Psoas muscle (tissue), 8 donors: ENCODE data around the gene MAGI1. TPM values are rescaled to one million over a fixed set of nuclear protein-coding genes. Genes with fewer than 3 reads are reported as not detected.

Experiments used
- ATAC-seq, 4 donors: fragments of 200-7000 bp; cut with Tn5 transposase; one replicate each; pipeline ENCODE4 v1.9.1; 2020; ENCODE audit warnings: moderate library complexity in 3 of 4, mild to moderate bottlenecking in 2 of 4
- DNase-seq, 2 donors: peaks; one replicate each; pipeline ENCODE4 v3.0.0-alpha.2; 2020
- H3K27ac ChIP-seq: fragments of 200-600 bp; one replicate; pipeline ENCODE4 v1.8.0; 2022
- H3K27me3 ChIP-seq, 3 donors: fragments of 200-600 bp in 1 of 3; one replicate each; pipeline versions ENCODE4 v1.6.1 to v1.8.0; 2013 to 2022; ENCODE audit warnings: low read length in 2 of 3, mild to moderate bottlenecking in 2 of 3, moderate library complexity in 1 of 3; ENCODE audit not compliant: insufficient read depth in 3 of 3
- H3K36me3 ChIP-seq, 2 donors: fragments of 200-600 bp in 1 of 2; one replicate each; pipeline versions ENCODE4 v1.6.1 to v1.8.0; 2013 to 2022; ENCODE audit warnings: low read depth in 1 of 2, mild to moderate bottlenecking in 1 of 2, moderate library complexity in 1 of 2; ENCODE audit not compliant: insufficient read depth in 1 of 2
- H3K4me1 ChIP-seq: fragments of 200-600 bp; one replicate; pipeline ENCODE4 v1.8.0; 2022
- H3K4me3 ChIP-seq: fragments of 200-600 bp; one replicate; pipeline ENCODE4 v1.8.0; 2022; ENCODE audit warnings: mild to moderate bottlenecking
- H3K9me3 ChIP-seq: fragments of 200-600 bp; one replicate; pipeline ENCODE4 v1.8.0; 2022
- WGBS, 3 donors: extraction: QIAGEN DNeasy Blood & Tissue Kit; methylation state at CpG; one replicate each; pipeline versions ENCODE4 v1.1.6 to v1.1.7; 2013; 5-methylcytosine and 5-hydroxymethylcytosine counted together
- intact Hi-C, 2 donors: fragments of 100-400 bp; cut with DNase I; formaldehyde crosslinking; loops; one replicate each; pipeline versions ENCODE4 v1.11.0 to v1.14.2; 2022
- polyA plus RNA-seq, 3 donors: library from polyadenylated mRNA; stranded (reverse); fragments of 200-250 nt; gene quantifications; one replicate each; pipeline ENCODE4 v1.2.3, GENCODE V29; 2013
- total RNA-seq, 4 donors: library from RNA; stranded (reverse); fragmentation: NEBNext Ultra II Directional in 2 of 4; extraction: Animal tissue kit (Norgen Biotek cat#: 25700) in 2 of 4; gene quantifications; one replicate each; pipeline versions ENCODE4 v1.2.1 to v1.2.4, GENCODE V29; 2021 to 2023
- TF ChIP-seq, protein P1 (sequence below): fragments of 200-600 bp; IDR thresholded peaks from one replicate; pipeline ENCODE4 v1.8.0; 2022; ENCODE audit warnings: antibody characterized with exemption
- donor health status: healthy with polysubstance abuse.
- donor health status: DM: no; HTN: no; CAD: no; lungs with moderate emphysema.
- donor health status: Bipolar disorder and iron deficiency.
- donor health status: healthy.
- donor health status: DM: yes; HTN: yes; CAD: no.
- donor health status: DM: no; HTN: no; CAD: no.
- donor health status: DM: no; HTN: no; CAD: no.
- donor health status: DM: yes; HTN: yes; CAD: no.

MAGI1 gene
- total and polyA plus RNA-seq, 7 donors = 4.5 to 8.1 (median 6.3) TPM

DNA sequence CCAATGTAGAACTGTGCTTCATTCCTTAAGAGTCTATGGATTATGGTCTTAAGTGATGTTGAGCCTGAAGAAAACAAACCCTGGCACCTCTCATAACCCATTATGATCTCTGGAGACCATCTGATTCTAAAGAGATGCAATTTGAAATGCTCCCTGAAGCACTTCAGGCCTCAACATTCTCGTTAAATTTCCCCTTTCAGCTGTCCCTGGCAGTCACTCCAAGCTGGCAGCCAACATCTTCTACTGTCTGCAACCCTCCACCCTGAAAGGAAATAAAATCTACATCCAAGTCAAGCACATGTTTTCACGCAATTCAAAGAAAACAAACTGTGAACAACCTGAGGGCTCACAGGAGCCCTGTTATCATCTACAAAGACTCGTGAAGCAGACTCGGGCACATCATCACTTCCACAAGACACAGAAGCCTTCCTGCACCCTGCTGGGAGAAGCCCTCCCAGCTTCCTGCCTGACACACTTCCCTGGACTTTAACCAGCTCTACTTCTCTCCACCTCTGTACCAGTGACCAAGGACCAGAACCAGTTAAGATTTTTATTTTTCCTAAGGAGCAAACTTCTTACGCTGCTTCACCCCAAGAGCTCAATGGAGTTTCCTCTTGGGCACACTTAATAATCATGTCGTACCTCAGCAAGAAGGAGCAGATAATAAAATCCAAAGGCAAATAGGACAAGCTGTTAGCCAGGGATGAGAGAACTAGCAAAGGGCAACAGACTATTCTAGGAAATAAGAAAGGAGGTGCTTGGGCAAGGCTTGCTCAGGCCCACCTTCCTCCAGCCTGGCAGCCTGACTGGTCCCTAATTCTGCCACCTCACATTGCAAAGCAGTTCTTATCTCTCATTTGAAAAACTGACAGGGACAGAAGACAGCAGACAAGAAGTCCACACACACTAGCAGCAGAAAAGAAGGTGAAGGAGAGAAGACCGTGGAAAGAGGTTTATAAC is 67.1 kb downstream of the MAGI1 start:
- WGBS, 3 donors = 25 to 34% (median 26%) methylated on average over 7 of the region's 7 CpGs
- H3K27ac ChIP-seq = no peak overlapping the region
- TF ChIP-seq, protein P1, sequence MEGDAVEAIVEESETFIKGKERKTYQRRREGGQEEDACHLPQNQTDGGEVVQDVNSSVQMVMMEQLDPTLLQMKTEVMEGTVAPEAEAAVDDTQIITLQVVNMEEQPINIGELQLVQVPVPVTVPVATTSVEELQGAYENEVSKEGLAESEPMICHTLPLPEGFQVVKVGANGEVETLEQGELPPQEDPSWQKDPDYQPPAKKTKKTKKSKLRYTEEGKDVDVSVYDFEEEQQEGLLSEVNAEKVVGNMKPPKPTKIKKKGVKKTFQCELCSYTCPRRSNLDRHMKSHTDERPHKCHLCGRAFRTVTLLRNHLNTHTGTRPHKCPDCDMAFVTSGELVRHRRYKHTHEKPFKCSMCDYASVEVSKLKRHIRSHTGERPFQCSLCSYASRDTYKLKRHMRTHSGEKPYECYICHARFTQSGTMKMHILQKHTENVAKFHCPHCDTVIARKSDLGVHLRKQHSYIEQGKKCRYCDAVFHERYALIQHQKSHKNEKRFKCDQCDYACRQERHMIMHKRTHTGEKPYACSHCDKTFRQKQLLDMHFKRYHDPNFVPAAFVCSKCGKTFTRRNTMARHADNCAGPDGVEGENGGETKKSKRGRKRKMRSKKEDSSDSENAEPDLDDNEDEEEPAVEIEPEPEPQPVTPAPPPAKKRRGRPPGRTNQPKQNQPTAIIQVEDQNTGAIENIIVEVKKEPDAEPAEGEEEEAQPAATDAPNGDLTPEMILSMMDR = no peak
- ATAC-seq = no peak
- H3K36me3 ChIP-seq = no peaks in the 10 kb centered on the region
- H3K4me1 ChIP-seq = peaks cover 9% of the 10 kb centered on the region
- H3K27me3 ChIP-seq = no peaks in the 10 kb centered on the region
- DNase-seq = no peak
- H3K9me3 ChIP-seq = no peaks in the 10 kb centered on the region
- intact Hi-C loops = loop anchor here in 1 of 2 donors (2.0 kb wide), 1 partner anchor 77 kb away; no protein-coding TSS in a partner anchor
- H3K4me3 ChIP-seq = no peak overlapping the region

DNA sequence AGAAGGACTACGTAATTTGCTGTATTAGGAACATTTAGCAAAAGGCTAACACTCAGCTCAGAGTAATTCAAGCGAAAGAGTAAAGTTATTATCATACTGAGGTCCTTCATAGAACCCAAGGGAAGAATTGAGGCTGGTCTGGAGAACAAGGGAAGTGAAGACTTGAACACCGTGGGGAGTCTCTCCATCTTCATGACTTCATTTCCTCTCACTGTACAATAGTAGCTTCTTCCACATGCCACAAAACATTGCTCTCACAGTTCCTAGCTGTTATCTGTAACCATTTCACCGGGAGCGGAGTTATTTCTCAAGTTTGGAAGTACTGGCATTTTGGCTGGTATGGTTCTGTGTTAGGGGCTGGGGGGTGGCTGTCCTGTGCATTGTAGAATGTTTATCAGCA is 69.7 kb downstream of the MAGI1 start:
- Histone ChIP-seq H3K4me1 (peaks cover 9% of the 10 kb centered on the region), H3K27ac (no peak overlapping the region)
- TF ChIP-seq, protein P1 = no peak

DNA sequence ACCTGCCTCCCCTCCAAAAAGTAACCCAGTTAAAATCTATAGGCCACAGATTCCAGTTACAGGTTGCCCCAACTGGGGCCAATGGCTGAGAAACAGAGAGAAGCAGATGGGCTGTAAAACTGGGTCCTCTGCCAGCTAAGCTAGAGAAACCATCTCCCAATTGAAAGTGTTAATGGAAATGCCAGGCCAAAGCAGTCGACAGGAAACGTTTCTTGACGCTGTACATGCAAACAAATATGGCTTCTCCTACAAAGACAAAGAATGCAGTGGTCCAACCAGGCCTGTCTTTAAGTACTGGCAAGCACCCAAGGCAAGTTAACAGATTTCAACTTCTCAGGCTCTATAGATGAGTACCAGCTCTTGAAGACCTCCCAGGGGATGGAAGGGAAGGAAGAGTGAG is 71.3 kb downstream of the MAGI1 start:
- no peak for ATAC-seq
- H3K27me3 ChIP-seq = no peaks in the 10 kb centered on the region
- no peak for DNase-seq
- intact Hi-C loops = loop anchor here in 1 of 2 donors (5.0 kb wide), 1 partner anchor 70 kb away; the partner anchor contains the start of gene MAGI1
- H3K27ac ChIP-seq = no peak overlapping the region
- no peak overlapping the region for H3K4me3 ChIP-seq
- H3K4me1 ChIP-seq = peaks cover 9% of the 10 kb centered on the region
- TF ChIP-seq, protein P1 = no peak
- 68 to 76% (median 70%) methylated on average over 3 of the region's 3 CpGs for WGBS, 3 donors
- H3K36me3 ChIP-seq = no peaks in the 10 kb centered on the region
- no peaks in the 10 kb centered on the region for H3K9me3 ChIP-seq

More for the DNA sequence above, 69.7 kb downstream of the MAGI1 start:
- Histone ChIP-seq H3K4me3 (no peak overlapping the region), H3K9me3 (no peaks in the 10 kb centered on the region), H3K27me3 (no peaks in the 10 kb centered on the region), H3K36me3 (no peaks in the 10 kb centered on the region)
- 88 to 91% (median 90%) methylated on average over 5 of the region's 5 CpGs for WGBS, 3 donors
- DNase-seq = no peak
- intact Hi-C loops = loop anchor here in 1 of 2 donors (5.0 kb wide), 1 partner anchor 68 kb away; the partner anchor contains the start of gene MAGI1
- ATAC-seq = no peak

DNA sequence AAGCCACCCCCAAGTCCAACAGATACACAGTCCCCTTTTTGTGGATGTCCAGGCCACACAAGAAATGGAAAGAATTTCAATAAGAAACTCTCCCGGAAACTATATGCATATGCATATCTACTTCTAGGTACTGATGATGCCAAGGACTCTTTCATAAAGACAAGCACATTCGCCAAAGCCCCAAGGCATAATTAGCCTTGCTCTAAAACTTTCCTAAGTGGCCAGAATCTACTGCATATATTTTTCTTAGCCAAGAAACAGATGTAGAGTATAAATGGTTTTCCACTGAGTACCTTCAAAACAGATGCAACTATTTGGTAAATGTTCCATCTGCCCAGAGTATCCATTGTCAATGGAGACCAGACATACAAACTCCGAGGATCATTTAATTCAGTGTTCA is 73.9 kb downstream of the MAGI1 start:
- Histone ChIP-seq H3K4me3 (no peak overlapping the region), H3K9me3 (no peaks in the 10 kb centered on the region), H3K36me3 (no peaks in the 10 kb centered on the region), H3K27me3 (no peaks in the 10 kb centered on the region), H3K27ac (no peak overlapping the region), H3K4me1 (no peaks in the 10 kb centered on the region)
- TF ChIP-seq, protein P1 = no peak
- intact Hi-C loops = loop anchor here in 1 of 2 donors (5.0 kb wide), 1 partner anchor 72 kb away; the partner anchor contains the start of gene MAGI1
- ATAC-seq (no peak), DNase-seq (no peak)
- WGBS, 3 donors = 91 to 94% (median 91%) methylated on average over 3 of the region's 3 CpGs
